ENCODE measurements around the gene AKTIP. TPM values are rescaled to one million over a fixed set of nuclear protein-coding genes. Genes with fewer than 3 reads are reported as not detected.

The AKTIP gene
- total RNA-seq, 1 experiment from 2014 or later, result 26.2 TPM

DNA sequence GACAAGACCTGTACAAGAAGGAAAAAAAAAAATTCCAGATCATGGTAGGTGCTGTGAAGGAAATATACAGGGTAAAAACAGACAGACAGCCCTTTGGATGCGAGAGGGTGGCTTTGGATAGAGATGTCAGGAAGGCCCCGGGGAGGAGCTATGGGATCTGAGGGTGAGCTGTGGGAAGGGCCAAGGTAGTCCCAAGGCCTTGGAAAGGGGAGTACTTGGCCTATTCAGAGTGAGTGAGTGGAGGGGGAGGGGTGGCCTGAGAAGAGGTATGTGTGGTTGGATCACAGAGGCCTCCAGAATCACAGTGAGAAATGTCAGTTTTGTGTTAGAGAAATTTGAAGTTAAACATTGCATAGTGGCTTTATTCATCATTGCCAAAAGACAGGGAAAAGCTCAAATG, 31.2 kb upstream of the AKTIP start:
- no peak overlapping the region for H4K5ac ChIP-seq (ENCODE audit: insufficient read length, low read depth, low read length)
- H3K27me3 ChIP-seq (ENCODE audit: insufficient read depth, low read length), result no peaks in the 10 kb centered on the region
- Mint-ChIP-seq H3K4me1 (peaks cover 5 to 6% of the 10 kb centered on the region in 2 experiments), H3K36me3 (ENCODE audit: insufficient read depth in 1 of 3, low read depth in 3 of 3) (peaks cover 2 to 10% (median 3%) of the 10 kb centered on the region in 3 experiments; a peak in 6 of 7 replicates), H3K27ac (no peak overlapping the region; a peak in 1 of 7 replicates), H3K9me3 (peaks cover 11 to 13% of the 10 kb centered on the region in 2 experiments), H3K27me3 (ENCODE audit: low read depth) (peaks cover 2% of the 10 kb centered on the region; the same call in 1 of the 2 replicates), H3K4me3 (no peak overlapping the region)
- WGBS (ENCODE audit: extremely low coverage, insufficient read length, low lambda C conversion rate), result no CpG with 5 or more reads among the region's 2 CpGs
- no peak overlapping the region for H2BK120ac ChIP-seq (ENCODE audit: low read depth, low read length, poor library complexity, severe bottlenecking)
- H3T11ph ChIP-seq (ENCODE audit: low read length), result no peak overlapping the region
- H2BK12ac ChIP-seq (ENCODE audit: insufficient read length, low read depth, low read length), result no peak overlapping the region
- H3K4me2 ChIP-seq (ENCODE audit: insufficient read depth, insufficient read length, low read length), result no peak overlapping the region
- H3K18ac ChIP-seq (ENCODE audit: insufficient read length, low read depth, low read length), result no peak overlapping the region
- H3K79me2 ChIP-seq (ENCODE audit: insufficient read depth, low read length), result no peaks in the 10 kb centered on the region
- no peak overlapping the region for H3K9ac ChIP-seq (ENCODE audit: extremely low read depth, insufficient read length, low read length)
- no peaks in the 10 kb centered on the region for H3K23me2 ChIP-seq (ENCODE audit: insufficient read length, low read depth, low read length, poor library complexity, severe bottlenecking)
- H4K91ac ChIP-seq (ENCODE audit: insufficient read length, low read depth, low read length), result no peak overlapping the region
- no peak overlapping the region for H3K4ac ChIP-seq (ENCODE audit: low read depth, low read length)
- H2AFZ ChIP-seq (ENCODE audit: low read length), result no peak overlapping the region
- no peak overlapping the region for H2AK5ac ChIP-seq (ENCODE audit: insufficient read length, low read length)
- no peak overlapping the region for H2BK20ac ChIP-seq (ENCODE audit: low read depth, low read length, poor library complexity, severe bottlenecking)
- H3K56ac ChIP-seq (ENCODE audit: insufficient read length, low read depth, low read length), result no peak overlapping the region
- no peak for TF ChIP-seq CTCF (conservative IDR thresholded peaks at IDR 0.05)
- H3K4me1 ChIP-seq (ENCODE audit: insufficient read depth, low read length), result no peaks in the 10 kb centered on the region
- no peaks in the 10 kb centered on the region for H3K9me3 ChIP-seq (ENCODE audit: control insufficient read depth, low read depth, low read length)
- no peak overlapping the region for H2BK15ac ChIP-seq (ENCODE audit: low read depth, low read length)
- no peak overlapping the region for H2BK5ac ChIP-seq (ENCODE audit: insufficient read length, low read length)
- no peaks in the 10 kb centered on the region for H4K20me1 ChIP-seq (ENCODE audit: control insufficient read depth, insufficient read depth, insufficient read length)
- H3K79me1 ChIP-seq (ENCODE audit: insufficient read depth, low read depth, low read length, poor library complexity, severe bottlenecking), result no peaks in the 10 kb centered on the region
- no peak for DNase-seq
- no peak overlapping the region for H4K8ac ChIP-seq (replicated peaks; ENCODE audit: insufficient read length, low read depth, low read length)
- no peak overlapping the region for H3K27ac ChIP-seq (ENCODE audit: insufficient read length, low read depth, low read length)
- no peak overlapping the region for H3K23ac ChIP-seq (ENCODE audit: insufficient read length, low read depth, low read length)
- no peak overlapping the region for H3K14ac ChIP-seq (ENCODE audit: insufficient read depth, low read length)

Measured in H9 (cell line).